ENCODE data around the gene NMUR1.

The NMUR1 gene

DNA sequence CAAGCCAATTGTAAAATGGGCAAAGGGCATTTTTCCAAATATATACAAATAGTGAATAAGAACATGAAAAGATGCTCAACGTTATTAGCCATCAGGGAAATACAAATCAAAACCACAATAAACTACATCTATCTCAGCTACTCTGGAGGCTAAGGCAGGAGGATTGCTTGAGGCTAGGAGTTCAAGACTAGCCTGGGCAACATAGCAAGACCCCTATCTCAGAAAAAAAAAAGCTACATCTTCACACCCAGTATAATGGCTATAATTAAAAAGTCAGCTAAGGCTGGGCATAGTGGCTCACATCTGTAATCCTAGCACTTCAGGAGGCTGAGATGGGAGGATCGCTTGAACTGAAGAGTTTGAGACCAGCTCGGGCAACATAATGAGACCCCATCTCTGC, 53.3 kb downstream of the NMUR1 start:
- Histone ChIP-seq H3K4me3 (ENCODE audit: low read depth in 1 of 2, low read length in 2 of 2) (no peak overlapping the region), H3K9me3 (ENCODE audit: low read length) (no peaks in the 10 kb centered on the region), H3K9ac (ENCODE audit: low read length) (no peak overlapping the region), H3K4me1 (ENCODE audit: insufficient read depth, low read length) (no peaks in the 10 kb centered on the region), H3K36me3 (ENCODE audit: insufficient read depth, low read length) (no peaks in the 10 kb centered on the region), H3K27me3 (ENCODE audit: control insufficient read depth in 1 of 2, insufficient read depth in 2 of 2, low read length in 2 of 2) (no peaks in the 10 kb centered on the region), H3K27ac (ENCODE audit: low read depth, low read length) (no peak overlapping the region)

GRCh38 chr2:231475965-231476364, 54.3 kb downstream of the NMUR1 start:
- Histone ChIP-seq H3K36me3 (ENCODE audit: insufficient read depth, low read length) (no peaks in the 10 kb centered on the region), H3K4me1 (ENCODE audit: insufficient read depth, low read length) (no peaks in the 10 kb centered on the region), H3K4me3 (ENCODE audit: low read depth in 1 of 2, low read length in 2 of 2) (no peak overlapping the region), H3K27ac (ENCODE audit: low read depth, low read length) (no peak overlapping the region), H3K9me3 (ENCODE audit: low read length) (no peaks in the 10 kb centered on the region), H3K9ac (ENCODE audit: low read length) (no peak overlapping the region), H3K27me3 (ENCODE audit: control insufficient read depth in 1 of 2, insufficient read depth in 2 of 2, low read length in 2 of 2) (no peaks in the 10 kb centered on the region)

All from muscle layer of colon (tissue), 2 donors.